SK-N-SH treated with all-trans-retinoic acid at 6 μM for 48 hours (cell line): ENCODE results near the gene KLHL33.

ENCODE experiments used
- ATAC-seq: fragments of 200-7000 bp; cut with Tn5 transposase; 3 replicates; pipeline ENCODE4 v1.9.1; 2020; ENCODE audit warnings: mild to moderate bottlenecking, moderate library complexity
- ARNTL ChIP-seq: fragments of 450-650 bp; formaldehyde crosslinking; IDR thresholded peaks from 2 replicates; pipeline ENCODE4 v1.5.0; 2020; ENCODE audit warnings: low read depth, mild to moderate bottlenecking, moderate library complexity, borderline replicate concordance
- BACH2 ChIP-seq: fragments of 250-450 bp; sonication (Bioruptor Pico); IDR thresholded peaks from 2 replicates; pipeline ENCODE4 v1.9.0; 2021; ENCODE audit warnings: mild to moderate bottlenecking, borderline replicate concordance
- CSDC2 ChIP-seq: fragments of 250-450 bp; sonication (Bioruptor Pico); IDR thresholded peaks from 2 replicates; pipeline ENCODE4 v1.5.0; 2020; ENCODE audit warnings: mild to moderate bottlenecking, moderate library complexity
- ESRRG ChIP-seq: fragments of 250-450 bp; sonication (Bioruptor Pico); IDR thresholded peaks from 2 replicates; pipeline ENCODE4 v1.6.1; 2021; ENCODE audit warnings: mild to moderate bottlenecking
- GLIS3 ChIP-seq: fragments of 250-450 bp; sonication (Bioruptor Pico); IDR thresholded peaks from 2 replicates; pipeline ENCODE4 v1.5.0; 2020; ENCODE audit warnings: mild to moderate bottlenecking, moderate library complexity
- ISL1 ChIP-seq: fragments of 250-450 bp; sonication (Bioruptor Pico); IDR thresholded peaks from 2 replicates; pipeline ENCODE4 v2.1.2; 2022; ENCODE audit warnings: mild to moderate bottlenecking, moderate library complexity
- OSR1 ChIP-seq: fragments of 250-450 bp; sonication (Bioruptor Pico); IDR thresholded peaks from 2 replicates; pipeline ENCODE4 v1.8.0; 2022; ENCODE audit warnings: moderate library complexity, mild to moderate bottlenecking, inconsistent platforms
- PPARA ChIP-seq: fragments of 250-450 bp; sonication (Bioruptor Pico); IDR thresholded peaks from 2 replicates; pipeline ENCODE4 v1.5.0; 2020; ENCODE audit warnings: mild to moderate bottlenecking, borderline replicate concordance
- RARB ChIP-seq: fragments of 250-450 bp; sonication (Bioruptor Pico); IDR thresholded peaks from 2 replicates; pipeline ENCODE4 v1.8.0; 2021; ENCODE audit warnings: mild to moderate bottlenecking, moderate library complexity
- SNAI2 ChIP-seq: fragments of 250-450 bp; sonication (Bioruptor Pico); IDR thresholded peaks from 2 replicates; pipeline ENCODE4 v1.5.0; 2020; ENCODE audit warnings: mild to moderate bottlenecking, moderate library complexity
- TCF4 ChIP-seq: fragments of 250-450 bp; sonication (Bioruptor Pico); IDR thresholded peaks from 2 replicates; pipeline ENCODE4 v1.8.0; 2021; ENCODE audit warnings: mild to moderate bottlenecking, moderate library complexity, borderline replicate concordance
- TOX ChIP-seq: fragments of 250-450 bp; sonication (Bioruptor Pico); IDR thresholded peaks from 2 replicates; pipeline ENCODE4 v1.8.0; 2021; ENCODE audit warnings: mild to moderate bottlenecking, moderate library complexity, borderline replicate concordance
- ZC3H10 ChIP-seq: fragments of 250-450 bp; sonication (Bioruptor Pico); IDR thresholded peaks from 2 replicates; pipeline ENCODE4 v1.5.1; 2021; ENCODE audit warnings: mild to moderate bottlenecking, moderate library complexity
- ZFP3 ChIP-seq: fragments of 250-450 bp; sonication (Bioruptor Pico); IDR thresholded peaks from 2 replicates; pipeline ENCODE4 v1.5.0; 2020; ENCODE audit warnings: mild to moderate bottlenecking, moderate library complexity
- ZFP30 ChIP-seq: fragments of 450-650 bp; formaldehyde crosslinking; IDR thresholded peaks from 2 replicates; pipeline ENCODE4 v1.5.0; 2022; ENCODE audit warnings: mild to moderate bottlenecking, moderate library complexity
- ZNF565 ChIP-seq: fragments of 450-650 bp; formaldehyde crosslinking; conservative IDR thresholded peaks from 2 replicates; pipeline ENCODE4 v1.5.0; 2020; ENCODE audit warnings: low read depth, mild to moderate bottlenecking, moderate library complexity
- ZNF8 ChIP-seq: fragments of 450-650 bp; formaldehyde crosslinking; IDR thresholded peaks from 2 replicates; pipeline ENCODE4 v1.5.0; 2020; ENCODE audit warnings: mild to moderate bottlenecking, moderate library complexity
- TF ChIP-seq, protein P1 (sequence below): fragments of 250-450 bp; sonication (Bioruptor Pico); IDR thresholded peaks from 2 replicates; pipeline ENCODE4 v1.5.1; 2021; ENCODE audit warnings: mild to moderate bottlenecking, moderate library complexity
- TF ChIP-seq, protein P2 (sequence below): fragments of 250-450 bp; sonication (Bioruptor Pico); IDR thresholded peaks from 2 replicates; pipeline ENCODE4 v1.5.0; 2020; ENCODE audit warnings: mild to moderate bottlenecking, moderate library complexity
- TF ChIP-seq, protein P3 (sequence below): fragments of 250-450 bp; sonication (Bioruptor Pico); IDR thresholded peaks from 2 replicates; pipeline ENCODE4 v1.8.0; 2021; ENCODE audit warnings: low read depth, mild to moderate bottlenecking, moderate library complexity, borderline replicate concordance
- TF ChIP-seq, protein P4 (sequence below): fragments of 250-450 bp; sonication (Bioruptor Pico); IDR thresholded peaks from 2 replicates; pipeline ENCODE4 v1.8.0; 2020; ENCODE audit warnings: mild to moderate bottlenecking, moderate library complexity, borderline replicate concordance

KLHL33 gene

DNA sequence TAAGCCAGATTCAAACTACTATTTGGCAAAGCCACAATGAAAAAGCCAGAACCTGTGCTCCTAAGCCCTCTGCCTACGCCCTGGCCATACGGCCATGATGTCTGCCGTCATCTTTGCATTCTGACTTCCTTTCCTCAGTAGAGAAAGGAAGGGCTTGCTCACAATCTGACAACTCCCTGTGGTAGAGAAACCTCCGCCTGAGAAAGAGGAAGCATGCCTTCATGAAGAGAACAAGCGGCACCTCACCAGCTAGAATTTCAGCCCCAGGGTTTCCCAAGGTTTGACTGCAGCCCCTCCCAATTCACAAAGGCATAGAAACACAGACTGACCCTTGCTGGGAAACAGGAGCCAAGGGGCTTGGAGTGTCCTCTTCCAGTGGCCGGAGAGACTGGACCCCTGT, 48.4 kb downstream of the KLHL33 start:
- TF ChIP-seq RARB (CRISPR knock-in tag) (no peak), ZNF8 (CRISPR knock-in tag) (no peak), SNAI2 (CRISPR knock-in tag) (no peak), GLIS3 (CRISPR knock-in tag) (no peak), ZNF565 (CRISPR knock-in tag) (no peak), ZFP3 (CRISPR knock-in tag) (no peak), PPARA (no peak), ZFP30 (CRISPR knock-in tag) (no peak)
- TF ChIP-seq, protein P1, sequence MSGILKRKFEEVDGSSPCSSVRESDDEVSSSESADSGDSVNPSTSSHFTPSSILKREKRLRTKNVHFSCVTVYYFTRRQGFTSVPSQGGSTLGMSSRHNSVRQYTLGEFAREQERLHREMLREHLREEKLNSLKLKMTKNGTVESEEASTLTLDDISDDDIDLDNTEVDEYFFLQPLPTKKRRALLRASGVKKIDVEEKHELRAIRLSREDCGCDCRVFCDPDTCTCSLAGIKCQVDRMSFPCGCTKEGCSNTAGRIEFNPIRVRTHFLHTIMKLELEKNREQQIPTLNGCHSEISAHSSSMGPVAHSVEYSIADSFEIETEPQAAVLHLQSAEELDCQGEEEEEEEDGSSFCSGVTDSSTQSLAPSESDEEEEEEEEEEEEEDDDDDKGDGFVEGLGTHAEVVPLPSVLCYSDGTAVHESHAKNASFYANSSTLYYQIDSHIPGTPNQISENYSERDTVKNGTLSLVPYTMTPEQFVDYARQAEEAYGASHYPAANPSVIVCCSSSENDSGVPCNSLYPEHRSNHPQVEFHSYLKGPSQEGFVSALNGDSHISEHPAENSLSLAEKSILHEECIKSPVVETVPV (CRISPR knock-in tag): no peak
- TF ChIP-seq, protein P2, sequence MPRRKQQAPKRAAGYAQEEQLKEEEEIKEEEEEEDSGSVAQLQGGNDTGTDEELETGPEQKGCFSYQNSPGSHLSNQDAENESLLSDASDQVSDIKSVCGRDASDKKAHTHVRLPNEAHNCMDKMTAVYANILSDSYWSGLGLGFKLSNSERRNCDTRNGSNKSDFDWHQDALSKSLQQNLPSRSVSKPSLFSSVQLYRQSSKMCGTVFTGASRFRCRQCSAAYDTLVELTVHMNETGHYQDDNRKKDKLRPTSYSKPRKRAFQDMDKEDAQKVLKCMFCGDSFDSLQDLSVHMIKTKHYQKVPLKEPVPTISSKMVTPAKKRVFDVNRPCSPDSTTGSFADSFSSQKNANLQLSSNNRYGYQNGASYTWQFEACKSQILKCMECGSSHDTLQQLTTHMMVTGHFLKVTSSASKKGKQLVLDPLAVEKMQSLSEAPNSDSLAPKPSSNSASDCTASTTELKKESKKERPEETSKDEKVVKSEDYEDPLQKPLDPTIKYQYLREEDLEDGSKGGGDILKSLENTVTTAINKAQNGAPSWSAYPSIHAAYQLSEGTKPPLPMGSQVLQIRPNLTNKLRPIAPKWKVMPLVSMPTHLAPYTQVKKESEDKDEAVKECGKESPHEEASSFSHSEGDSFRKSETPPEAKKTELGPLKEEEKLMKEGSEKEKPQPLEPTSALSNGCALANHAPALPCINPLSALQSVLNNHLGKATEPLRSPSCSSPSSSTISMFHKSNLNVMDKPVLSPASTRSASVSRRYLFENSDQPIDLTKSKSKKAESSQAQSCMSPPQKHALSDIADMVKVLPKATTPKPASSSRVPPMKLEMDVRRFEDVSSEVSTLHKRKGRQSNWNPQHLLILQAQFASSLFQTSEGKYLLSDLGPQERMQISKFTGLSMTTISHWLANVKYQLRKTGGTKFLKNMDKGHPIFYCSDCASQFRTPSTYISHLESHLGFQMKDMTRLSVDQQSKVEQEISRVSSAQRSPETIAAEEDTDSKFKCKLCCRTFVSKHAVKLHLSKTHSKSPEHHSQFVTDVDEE (CRISPR knock-in tag): no peak
- ATAC-seq: no peak

DNA sequence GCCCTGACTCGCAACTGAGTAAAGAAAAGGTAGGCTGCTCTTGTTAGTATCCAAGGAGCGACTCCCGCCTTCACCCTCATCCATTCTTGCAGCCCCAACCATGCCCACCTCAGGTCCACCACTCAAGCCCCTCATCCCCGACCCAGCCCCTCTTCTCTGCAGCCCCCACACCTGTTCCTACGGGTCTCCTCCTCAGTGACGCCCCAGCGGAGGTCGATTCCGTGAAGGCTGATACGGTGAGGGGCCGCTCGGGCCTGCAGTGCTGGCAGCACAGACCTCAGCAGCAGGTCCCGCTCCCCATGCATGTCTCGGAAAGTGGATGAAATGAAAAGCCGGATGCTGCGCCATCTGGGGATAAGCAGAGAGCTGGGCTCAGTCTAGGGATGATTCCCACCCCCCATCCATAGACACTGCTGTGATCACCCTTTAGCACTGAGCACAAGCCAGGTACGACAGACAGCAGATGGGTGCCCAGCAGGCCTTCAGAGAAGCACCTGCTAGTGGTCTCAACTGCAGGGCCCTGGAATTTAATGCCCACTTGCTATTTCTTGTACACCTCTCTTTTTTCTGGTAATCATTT, 49.6 kb downstream of the KLHL33 start:
- ATAC-seq: no peak
- TF ChIP-seq ESRRG (CRISPR knock-in tag) (no peak), ISL1 (CRISPR knock-in tag) (no peak), TOX (CRISPR knock-in tag) (no peak), RARB (CRISPR knock-in tag) (no peak), ZNF8 (CRISPR knock-in tag) (no peak), ZFP30 (CRISPR knock-in tag) (no peak), CSDC2 (CRISPR knock-in tag) (no peak), ARNTL (CRISPR knock-in tag) (no peak), BACH2 (CRISPR knock-in tag) (no peak), SNAI2 (CRISPR knock-in tag) (no peak), ZNF565 (CRISPR knock-in tag) (no peak), PPARA (no peak), TCF4 (CRISPR knock-in tag) (no peak)
- TF ChIP-seq, protein P3, sequence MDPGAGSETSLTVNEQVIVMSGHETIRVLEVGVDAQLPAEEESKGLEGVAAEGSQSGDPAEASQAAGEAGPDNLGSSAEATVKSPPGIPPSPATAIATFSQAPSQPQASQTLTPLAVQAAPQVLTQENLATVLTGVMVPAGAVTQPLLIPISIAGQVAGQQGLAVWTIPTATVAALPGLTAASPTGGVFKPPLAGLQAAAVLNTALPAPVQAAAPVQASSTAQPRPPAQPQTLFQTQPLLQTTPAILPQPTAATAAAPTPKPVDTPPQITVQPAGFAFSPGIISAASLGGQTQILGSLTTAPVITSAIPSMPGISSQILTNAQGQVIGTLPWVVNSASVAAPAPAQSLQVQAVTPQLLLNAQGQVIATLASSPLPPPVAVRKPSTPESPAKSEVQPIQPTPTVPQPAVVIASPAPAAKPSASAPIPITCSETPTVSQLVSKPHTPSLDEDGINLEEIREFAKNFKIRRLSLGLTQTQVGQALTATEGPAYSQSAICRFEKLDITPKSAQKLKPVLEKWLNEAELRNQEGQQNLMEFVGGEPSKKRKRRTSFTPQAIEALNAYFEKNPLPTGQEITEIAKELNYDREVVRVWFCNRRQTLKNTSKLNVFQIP (CRISPR knock-in tag): no peak
- TF ChIP-seq, protein P2 (CRISPR knock-in tag): no peak
- TF ChIP-seq, protein P1 (CRISPR knock-in tag): no peak
- TF ChIP-seq, all 23 proteins: peak for 0

DNA sequence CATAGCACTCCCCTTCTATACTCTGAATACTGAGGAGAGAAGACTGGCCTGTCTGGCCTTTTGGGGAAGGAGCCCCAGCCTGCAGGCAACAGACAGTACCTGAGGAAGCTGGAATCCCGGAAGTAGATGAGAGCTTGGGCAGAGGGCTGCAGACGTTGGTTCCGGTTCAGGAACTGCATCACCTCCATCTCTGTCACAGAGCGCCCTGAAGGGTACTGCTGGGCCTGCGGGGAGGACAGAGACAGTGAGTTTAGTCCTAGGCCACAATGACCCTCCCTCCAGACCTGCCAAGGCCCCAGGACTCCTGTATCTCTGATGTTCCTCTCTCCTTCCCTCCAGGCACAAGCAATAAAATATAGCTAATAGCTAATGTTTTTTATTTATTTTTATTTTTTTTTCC, 51.1 kb downstream of the KLHL33 start:
- ATAC-seq: no peak
- TF ChIP-seq, protein P4, sequence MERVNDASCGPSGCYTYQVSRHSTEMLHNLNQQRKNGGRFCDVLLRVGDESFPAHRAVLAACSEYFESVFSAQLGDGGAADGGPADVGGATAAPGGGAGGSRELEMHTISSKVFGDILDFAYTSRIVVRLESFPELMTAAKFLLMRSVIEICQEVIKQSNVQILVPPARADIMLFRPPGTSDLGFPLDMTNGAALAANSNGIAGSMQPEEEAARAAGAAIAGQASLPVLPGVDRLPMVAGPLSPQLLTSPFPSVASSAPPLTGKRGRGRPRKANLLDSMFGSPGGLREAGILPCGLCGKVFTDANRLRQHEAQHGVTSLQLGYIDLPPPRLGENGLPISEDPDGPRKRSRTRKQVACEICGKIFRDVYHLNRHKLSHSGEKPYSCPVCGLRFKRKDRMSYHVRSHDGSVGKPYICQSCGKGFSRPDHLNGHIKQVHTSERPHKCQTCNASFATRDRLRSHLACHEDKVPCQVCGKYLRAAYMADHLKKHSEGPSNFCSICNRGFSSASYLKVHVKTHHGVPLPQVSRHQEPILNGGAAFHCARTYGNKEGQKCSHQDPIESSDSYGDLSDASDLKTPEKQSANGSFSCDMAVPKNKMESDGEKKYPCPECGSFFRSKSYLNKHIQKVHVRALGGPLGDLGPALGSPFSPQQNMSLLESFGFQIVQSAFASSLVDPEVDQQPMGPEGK (CRISPR knock-in tag): no peak
- no peak for TF ChIP-seq OSR1 (CRISPR knock-in tag)
- no peak for TF ChIP-seq SNAI2 (CRISPR knock-in tag)
- no peak for TF ChIP-seq ARNTL (CRISPR knock-in tag)
- TF ChIP-seq ESRRG (CRISPR knock-in tag): no peak
- no peak for TF ChIP-seq ISL1 (CRISPR knock-in tag)
- TF ChIP-seq ZFP30 (CRISPR knock-in tag): no peak
- no peak for TF ChIP-seq TOX (CRISPR knock-in tag)
- TF ChIP-seq PPARA: no peak
- TF ChIP-seq ZC3H10 (CRISPR knock-in tag): no peak
- TF ChIP-seq, protein P3 (CRISPR knock-in tag): no peak
